Hippocampal formation (tissue), 2 donors: ENCODE results near the gene UMOD.

Experiments used
- DNase-seq, 2 donors: peaks; one replicate each; lab custom pipeline; 2025; lab: John Stamatoyannopoulos, UW

The UMOD gene

GRCh38 chr16:20352615-20353014 is at the start of gene UMOD:
Gene UMOD (minus strand): TSS chr16:20352715. CDS start chr16:20350737, 1,978 bp downstream.
- DNase-seq = no peak

GRCh38 chr16:20401475-20402016 is 49.0 kb upstream of the UMOD start:
- DNase-seq = no peak

- DNase-seq = no peak
These were observed 48.6 kb upstream of the UMOD start for GRCh38 chr16:20401066-20401465.

GRCh38 chr16:20399185-20399584 is 46.7 kb upstream of the UMOD start:
- no peak for DNase-seq

GRCh38 chr16:20398603-20399002 is 46.1 kb upstream of the UMOD start:
- DNase-seq = no peak

GRCh38 chr16:20397468-20398074 is 45.1 kb upstream of the UMOD start:
- no peak for DNase-seq

GRCh38 chr16:20396846-20397467 is 44.4 kb upstream of the UMOD start:
- DNase-seq = no peak

GRCh38 chr16:20395946-20396345 is 43.4 kb upstream of the UMOD start:
- DNase-seq = no peak

GRCh38 chr16:20393801-20394577 is 41.5 kb upstream of the UMOD start:
- peak in 1 of 2 donors; percentile 1 for DNase-seq

GRCh38 chr16:20391045-20391444 is 38.5 kb upstream of the UMOD start:
- DNase-seq = no peak

GRCh38 chr16:20388854-20389253 is 36.3 kb upstream of the UMOD start:
- DNase-seq = no peak

- no peak for DNase-seq
These were observed 35.5 kb upstream of the UMOD start for GRCh38 chr16:20387978-20388377.

GRCh38 chr16:20385844-20386832 is 33.6 kb upstream of the UMOD start:
- DNase-seq = peak; percentile 3 to 60

GRCh38 chr16:20383106-20384029 is 30.9 kb upstream of the UMOD start:
- peak; percentile 13 to 44 for DNase-seq

- no peak for DNase-seq
These were observed 29.9 kb upstream of the UMOD start for GRCh38 chr16:20382202-20382948.

GRCh38 chr16:20380782-20381181 is 28.3 kb upstream of the UMOD start:
- DNase-seq = no peak

GRCh38 chr16:20377181-20377580 is 24.7 kb upstream of the UMOD start:
- no peak for DNase-seq

- DNase-seq = no peak
These were observed 20.2 kb upstream of the UMOD start for GRCh38 chr16:20372701-20373100.

- DNase-seq = no peak
These were observed 17.0 kb upstream of the UMOD start for GRCh38 chr16:20369452-20370054.
